HG02973 (cell line): ENCODE data around the gene ZNF662.
"Not testable (repeated sequence)": the region's sequence is repeated elsewhere in the genome, so short reads cannot be mapped to it uniquely, and the experiment has no call there.

Experiments used
- ATAC-seq: cut with Tn5 transposase; IDR thresholded peaks from one replicate; pipeline ENCODE4 v1.9.1; 2021; ENCODE audit warnings: moderate library complexity; ENCODE audit not compliant: unreplicated experiment

The ZNF662 gene

GRCh38 chr3:42906070-42906847, at the start of gene ZNF662:
Gene ZNF662, plus strand, starts transcription at chr3:42906142. Its CDS starts 1,973 bp downstream, at chr3:42908115.
- ATAC-seq = no peak

- ATAC-seq = no peak
These were observed 49.4 kb upstream of the ZNF662 start for GRCh38 chr3:42856544-42856943.

GRCh38 chr3:42864321-42864950, 41.5 kb upstream of the ZNF662 start:
- ATAC-seq = no peak

- ATAC-seq = no peak
These were observed 40.7 kb upstream of the ZNF662 start for GRCh38 chr3:42865256-42865655.

- no peak for ATAC-seq
These were observed 38.8 kb upstream of the ZNF662 start for GRCh38 chr3:42867138-42867537.

GRCh38 chr3:42868841-42869240, 37.1 kb upstream of the ZNF662 start:
- no peak for ATAC-seq

GRCh38 chr3:42871592-42872196, 34.2 kb upstream of the ZNF662 start:
- no peak for ATAC-seq

GRCh38 chr3:42872718-42873117, 33.2 kb upstream of the ZNF662 start:
- no peak for ATAC-seq

GRCh38 chr3:42873221-42873982, 32.5 kb upstream of the ZNF662 start:
- no peak for ATAC-seq

GRCh38 chr3:42874749-42875148, 31.2 kb upstream of the ZNF662 start:
- ATAC-seq = no peak

- ATAC-seq = no peak
These were observed 30.4 kb upstream of the ZNF662 start, which contains the start of gene CYP8B1 for GRCh38 chr3:42875325-42876151. Gene CYP8B1, minus strand, starts transcription at chr3:42875879. Its CDS starts 63 bp downstream, at chr3:42875816.

GRCh38 chr3:42876401-42876800, 29.5 kb upstream of the ZNF662 start:
- no peak for ATAC-seq

GRCh38 chr3:42876940-42877720, 28.8 kb upstream of the ZNF662 start:
- ATAC-seq = no peak

- no peak for ATAC-seq
These were observed 28.1 kb upstream of the ZNF662 start for GRCh38 chr3:42877881-42878280.

- ATAC-seq = no peak
These were observed 25.8 kb upstream of the ZNF662 start for GRCh38 chr3:42880183-42880582.

GRCh38 chr3:42880601-42881451, 25.1 kb upstream of the ZNF662 start:
- peak; percentile 96 for ATAC-seq

- ATAC-seq = not testable (repeated sequence)
These were observed 22.6 kb upstream of the ZNF662 start for GRCh38 chr3:42883251-42883930.

- no peak for ATAC-seq
These were observed 21.6 kb upstream of the ZNF662 start for GRCh38 chr3:42884324-42884723.
